CD14-positive monocyte (primary cell): Measurements from ENCODE around the gene ITK. TPM values are rescaled to one million over a fixed set of nuclear protein-coding genes. Genes with fewer than 3 reads are reported as not detected.
A peak's percentile ranks its signal among the peaks of the same experiment; 100 is the strongest.

Experiments used
- DNase-seq, 3 donors: peaks; one replicate each; pipeline ENCODE4 v3.0.0-alpha.2; 2011 to 2022
- H2AFZ ChIP-seq: 2 replicates; pipeline ENCODE4 v1.6.0; 2012; ENCODE audit warnings: mild to moderate bottlenecking, low read depth, low read length, inconsistent platforms; ENCODE audit not compliant: insufficient read depth, poor library complexity, severe bottlenecking
- H3K27ac ChIP-seq, 2 donors: 1 replicate in 1 of 2; 2 replicates in 1 of 2; pipeline ENCODE4 v1.5.1; 2012 to 2013; ENCODE audit warnings: low read length in 2 of 2, control low read depth in 1 of 2, inconsistent platforms in 1 of 2, low read depth in 1 of 2, mild to moderate bottlenecking in 1 of 2
- H3K27me3 ChIP-seq, 2 donors: one replicate each; pipeline versions ENCODE4 v1.6.0 to v1.6.1; 2011 to 2013; ENCODE audit warnings: low read length in 2 of 2; ENCODE audit not compliant: control insufficient read depth in 2 of 2, insufficient read depth in 2 of 2
- H3K36me3 ChIP-seq, 2 donors: replicated peaks in 1 of 2; 1 replicate in 1 of 2; 2 replicates in 1 of 2; pipeline versions ENCODE4 v1.5.1 to v1.6.1; 2012 to 2013; ENCODE audit warnings: low read length in 2 of 2, control low read depth in 1 of 2, inconsistent platforms in 1 of 2, mild to moderate bottlenecking in 1 of 2; ENCODE audit not compliant: insufficient read depth in 2 of 2, control insufficient read depth in 1 of 2
- H3K4me1 ChIP-seq, 2 donors: 1 replicate in 1 of 2; 2 replicates in 1 of 2; pipeline versions ENCODE4 v1.5.1 to v1.6.1; 2012 to 2013; ENCODE audit warnings: low read length in 2 of 2, control low read depth in 1 of 2, inconsistent platforms in 1 of 2, mild to moderate bottlenecking in 1 of 2, moderate library complexity in 1 of 2; ENCODE audit not compliant: insufficient read depth in 2 of 2, control insufficient read depth in 1 of 2
- H3K4me2 ChIP-seq: replicated peaks from 2 replicates; pipeline ENCODE3; 2012; ENCODE audit warnings: low read length, moderate library complexity, mild to moderate bottlenecking; ENCODE audit not compliant: poor library complexity, severe bottlenecking; ENCODE audit errors: extremely low read depth
- H3K4me3 ChIP-seq, 3 experiments: fragments of 200-600 bp in 1 of 3; sonication (generic) in 1 of 3; replicated peaks in 1 of 3; 1 replicate in 2 of 3; 2 replicates in 1 of 3; pipeline ENCODE4 v1.5.1; 2011 to 2013; ENCODE audit warnings: low read length in 3 of 3, mild to moderate bottlenecking in 3 of 3, control low read depth in 2 of 3, low read depth in 2 of 3, inconsistent platforms in 1 of 3, moderate library complexity in 1 of 3
- H3K79me2 ChIP-seq: 2 replicates; pipeline ENCODE4 v1.6.0; 2012; ENCODE audit warnings: mild to moderate bottlenecking, control low read depth, inconsistent platforms, low read length, moderate library complexity; ENCODE audit not compliant: insufficient read depth
- H3K9ac ChIP-seq: 2 replicates; pipeline ENCODE4 v1.6.0; 2017; ENCODE audit warnings: low read length, mild to moderate bottlenecking; ENCODE audit not compliant: insufficient read depth, poor library complexity, severe bottlenecking
- H3K9me3 ChIP-seq, 2 donors: replicated peaks in 1 of 2; 1 replicate in 1 of 2; 2 replicates in 1 of 2; pipeline versions ENCODE4 v1.5.1 to v1.6.1; 2012 to 2013; ENCODE audit warnings: low read length in 2 of 2, control low read depth in 1 of 2; ENCODE audit not compliant: control insufficient read depth in 1 of 2, insufficient read depth in 1 of 2
- H4K20me1 ChIP-seq: 2 replicates; pipeline ENCODE4 v1.6.0; 2012; ENCODE audit warnings: mild to moderate bottlenecking, low read length, control low read depth, moderate library complexity; ENCODE audit not compliant: insufficient read depth
- H3K27ac Mint-ChIP-seq, 7 donors: one replicate each; pipeline ENCODE4 v1.8.0; 2020; ENCODE audit warnings: mild to moderate bottlenecking in 7 of 7, mixed read lengths in 7 of 7, moderate library complexity in 6 of 7, inconsistent platforms in 2 of 7
- H3K27me3 Mint-ChIP-seq, 3 donors: one replicate each; pipeline ENCODE4 v1.8.0; 2021 to 2022; ENCODE audit warnings: low read depth in 3 of 3, mild to moderate bottlenecking in 3 of 3, mixed read lengths in 3 of 3, moderate library complexity in 3 of 3, inconsistent platforms in 1 of 3
- H3K36me3 Mint-ChIP-seq, 2 donors: one replicate each; pipeline ENCODE4 v1.8.0; 2020; ENCODE audit warnings: mixed read lengths in 2 of 2, inconsistent platforms in 1 of 2, mild to moderate bottlenecking in 1 of 2
- H3K4me1 Mint-ChIP-seq: one replicate; pipeline ENCODE4 v1.8.0; 2020; ENCODE audit warnings: mild to moderate bottlenecking, mixed read lengths
- H3K4me3 Mint-ChIP-seq, 2 donors: one replicate each; pipeline ENCODE4 v1.8.0; 2020; ENCODE audit warnings: mild to moderate bottlenecking in 2 of 2, mixed read lengths in 2 of 2, moderate library complexity in 1 of 2
- H3K9me3 Mint-ChIP-seq, 7 donors: one replicate each; pipeline ENCODE4 v1.8.0; 2020 to 2022; ENCODE audit warnings: mixed read lengths in 7 of 7, mild to moderate bottlenecking in 6 of 7, moderate library complexity in 6 of 7, inconsistent platforms in 2 of 7
- CTCF ChIP-seq: fragments of 200-600 bp; IDR thresholded peaks from one replicate; pipeline ENCODE4 v1.8.0; 2022; ENCODE audit warnings: antibody characterized with exemption, mild to moderate bottlenecking
- WGBS: methylation state at CpG from one replicate; pipeline ENCODE4 v1.1.5; 2013; ENCODE audit warnings: missing lambda C conversion rate; ENCODE audit not compliant: insufficient coverage; 5-methylcytosine and 5-hydroxymethylcytosine counted together
- intact Hi-C, 2 donors: fragments of 100-400 bp; cut with micrococcal nuclease; formaldehyde crosslinking; loops; one replicate each; pipeline versions ENCODE4 v1.15.0 to v1.15.1; 2023
- polyA plus RNA-seq, 3 donors: library from polyadenylated mRNA; depleted of rRNA in 1 of 3; unstranded in 2 of 3; stranded (reverse) in 1 of 3; fragments of 300-500 nt in 2 of 3; fragments of >200 nt in 1 of 3; fragmentation: Illumina TruSeq in 2 of 3; gene quantifications; 1 replicate in 2 of 3; 2 replicates in 1 of 3; pipeline ENCODE4 v1.2.3, GENCODE V29; 2012 to 2021

The ITK gene
- polyA plus RNA-seq, 3 donors, result 0.03 to 0.60 (median 0.39) TPM

DNA sequence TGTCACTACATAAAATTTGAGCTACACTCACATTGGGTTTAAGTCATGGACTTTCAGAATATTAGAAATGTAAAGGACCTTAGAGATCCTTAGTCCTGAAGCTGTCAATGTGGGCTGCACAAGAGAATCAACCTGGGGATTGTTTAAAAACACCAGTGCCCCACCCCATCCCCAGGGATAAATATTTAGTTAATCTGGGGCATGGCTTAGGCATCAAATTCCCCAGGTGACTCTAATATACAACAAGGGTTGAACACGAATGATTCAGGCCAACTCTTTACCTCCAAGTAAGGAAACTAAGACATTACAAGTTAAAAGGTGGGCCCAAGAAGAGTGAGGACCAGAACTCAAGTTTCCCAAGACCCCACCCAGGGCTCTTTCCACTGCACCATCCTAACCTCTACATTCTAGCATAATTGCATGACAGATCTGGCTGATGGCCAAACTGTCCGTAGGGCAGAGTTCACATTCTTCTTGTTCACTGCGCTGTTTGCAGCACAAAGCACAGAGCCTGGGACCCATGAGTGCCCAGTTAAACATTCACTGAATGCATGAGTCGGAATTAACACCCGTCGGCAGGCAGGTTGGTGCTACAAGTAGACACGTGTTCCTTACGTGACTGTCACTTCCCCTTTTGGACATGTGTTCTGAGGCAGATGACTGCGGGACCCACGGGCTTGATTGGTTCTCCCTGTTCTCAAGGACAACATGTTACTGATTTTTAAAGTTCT lies 110.5 kb downstream of the ITK start:
- 60% methylated on average over 7 of the region's 10 CpGs for WGBS

DNA sequence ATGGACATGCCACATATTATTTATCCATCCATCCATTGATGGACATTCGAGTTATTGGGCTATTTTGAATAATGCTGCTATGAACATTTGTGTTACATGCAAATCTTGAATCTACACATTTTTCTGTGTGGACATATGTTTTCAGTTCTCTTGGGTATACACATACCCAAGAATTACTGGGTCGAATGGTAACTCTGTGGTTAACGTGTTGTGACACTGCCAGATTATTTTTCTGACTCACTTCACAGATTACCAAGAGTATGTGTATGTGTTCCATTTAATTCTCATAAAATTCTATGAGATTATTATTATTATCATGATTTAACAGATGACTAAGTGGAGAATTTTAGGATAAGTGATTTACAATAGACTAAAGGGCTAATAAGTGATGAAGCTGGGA lies 112.0 kb downstream of the ITK start:
- Histone ChIP-seq H3K27ac (no peak overlapping the region), H3K9me3 (no peaks in the 10 kb centered on the region), H4K20me1 (no peaks in the 10 kb centered on the region), H3K36me3 (peaks cover 12 to 87% of the 10 kb centered on the region in 2 donors), H2AFZ (no peak overlapping the region), H3K9ac (no peak overlapping the region), H3K4me2 (no peak overlapping the region), H3K4me3 (no peak overlapping the region), H3K79me2 (no peaks in the 10 kb centered on the region), H3K27me3 (no peaks in the 10 kb centered on the region), H3K4me1 (no peaks in the 10 kb centered on the region)
- Mint-ChIP-seq H3K27me3 (no peaks in the 10 kb centered on the region), H3K36me3 (peaks cover 58 to 67% of the 10 kb centered on the region in 2 donors), H3K9me3 (peaks cover 0 to 3% (median 0%) of the 10 kb centered on the region in 7 donors), H3K4me1 (peaks cover 4% of the 10 kb centered on the region), H3K4me3 (no peak overlapping the region), H3K27ac (no peak overlapping the region)
- intact Hi-C loops, result no loop called here
- DNase-seq, result no peak
- TF ChIP-seq CTCF, result no peak
- WGBS, result no CpG with 5 or more reads among the region's 3 CpGs

More for the DNA sequence above, 110.5 kb downstream of the ITK start:
- Mint-ChIP-seq H3K27ac (peak overlapping the region in 2 of 7 donors; percentile 4 to 60), H3K9me3 (peaks cover 0 to 3% (median 0%) of the 10 kb centered on the region in 7 donors), H3K4me1 (peaks cover 4% of the 10 kb centered on the region), H3K4me3 (no peak overlapping the region), H3K27me3 (no peaks in the 10 kb centered on the region), H3K36me3 (peaks cover 56 to 65% of the 10 kb centered on the region in 2 donors)
- intact Hi-C loops, result no loop called here
- Histone ChIP-seq H3K36me3 (peaks cover 19 to 86% of the 10 kb centered on the region in 2 donors), H3K9me3 (no peaks in the 10 kb centered on the region), H4K20me1 (no peaks in the 10 kb centered on the region), H2AFZ (no peak overlapping the region), H3K4me3 (no peak overlapping the region), H3K27me3 (no peaks in the 10 kb centered on the region), H3K4me2 (no peak overlapping the region), H3K9ac (no peak overlapping the region), H3K4me1 (no peaks in the 10 kb centered on the region), H3K79me2 (no peaks in the 10 kb centered on the region), H3K27ac (no peak overlapping the region)
- DNase-seq, result peak; percentile 40 to 78 (median 70)
- TF ChIP-seq CTCF, result no peak
